ENCODE results near the gene C19orf73.
A peak's percentile ranks its signal among the peaks of the same experiment; 100 is the strongest.
"Not testable (repeated sequence)": the region's sequence is repeated elsewhere in the genome, so short reads cannot be mapped to it uniquely, and the experiment has no call there.

C19orf73 gene

GRCh38 chr19:49103331-49104085 is 15.4 kb downstream of the C19orf73 start:
- FAIRE-seq: no peak

DNA sequence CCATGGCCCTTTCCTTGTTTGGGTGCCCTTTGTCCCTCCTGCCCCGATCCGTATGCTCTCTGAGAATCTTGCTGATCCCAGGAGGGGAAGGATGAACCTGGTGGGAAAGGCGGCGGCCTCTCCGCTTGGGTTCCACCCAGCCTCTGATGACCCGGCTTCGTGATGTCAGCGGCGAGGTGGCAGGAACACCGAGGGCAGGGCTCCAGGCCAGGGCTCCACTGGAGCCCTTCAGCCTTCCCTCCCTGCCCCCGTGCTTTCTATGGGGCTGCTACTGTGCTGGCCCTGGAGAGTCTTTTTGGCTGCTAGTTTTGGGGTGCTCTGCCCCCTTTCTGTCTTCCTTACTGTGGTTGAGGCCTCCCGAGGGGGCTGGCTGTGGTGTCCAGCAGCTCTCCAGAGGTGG is 16.6 kb downstream of the C19orf73 start:
- FAIRE-seq: no peak

More at GRCh38 chr19:49103331-49104085, 15.4 kb downstream of the C19orf73 start:
- no peak for DNase-seq (ENCODE audit: low spot score)

GRCh38 chr19:49101160-49101559 is 17.8 kb downstream of the C19orf73 start:
- no peak for FAIRE-seq
- no peak for DNase-seq (ENCODE audit: low spot score)

More for the DNA sequence above, 16.6 kb downstream of the C19orf73 start:
- no peak for DNase-seq (ENCODE audit: low spot score)

DNA sequence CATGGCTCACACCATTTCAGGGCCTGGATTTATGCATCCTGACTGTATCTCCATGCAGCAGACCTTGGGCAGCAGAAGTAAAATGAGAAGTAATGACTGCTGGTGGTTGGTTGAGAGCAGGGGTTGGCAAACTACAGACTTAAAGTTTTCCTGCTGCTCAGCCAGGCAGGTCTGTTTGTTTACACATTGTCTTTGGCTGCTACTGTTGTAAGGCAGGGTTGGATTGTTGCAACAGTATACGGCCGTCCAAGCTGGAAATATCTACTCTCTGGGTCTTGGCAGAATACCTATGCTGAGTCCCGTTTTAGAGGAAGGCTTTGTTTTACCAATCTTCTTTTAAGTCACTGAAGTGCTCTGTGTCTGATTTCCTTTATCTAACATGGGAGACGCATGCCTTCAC is 20.1 kb downstream of the C19orf73 start:
- DNase-seq (ENCODE audit: low spot score): no peak
- FAIRE-seq: no peak

- FAIRE-seq (no peak), DNase-seq (ENCODE audit: low spot score) (peak; percentile 51)
These were observed 21.3 kb downstream of the C19orf73 start for GRCh38 chr19:49097453-49098288.

DNA sequence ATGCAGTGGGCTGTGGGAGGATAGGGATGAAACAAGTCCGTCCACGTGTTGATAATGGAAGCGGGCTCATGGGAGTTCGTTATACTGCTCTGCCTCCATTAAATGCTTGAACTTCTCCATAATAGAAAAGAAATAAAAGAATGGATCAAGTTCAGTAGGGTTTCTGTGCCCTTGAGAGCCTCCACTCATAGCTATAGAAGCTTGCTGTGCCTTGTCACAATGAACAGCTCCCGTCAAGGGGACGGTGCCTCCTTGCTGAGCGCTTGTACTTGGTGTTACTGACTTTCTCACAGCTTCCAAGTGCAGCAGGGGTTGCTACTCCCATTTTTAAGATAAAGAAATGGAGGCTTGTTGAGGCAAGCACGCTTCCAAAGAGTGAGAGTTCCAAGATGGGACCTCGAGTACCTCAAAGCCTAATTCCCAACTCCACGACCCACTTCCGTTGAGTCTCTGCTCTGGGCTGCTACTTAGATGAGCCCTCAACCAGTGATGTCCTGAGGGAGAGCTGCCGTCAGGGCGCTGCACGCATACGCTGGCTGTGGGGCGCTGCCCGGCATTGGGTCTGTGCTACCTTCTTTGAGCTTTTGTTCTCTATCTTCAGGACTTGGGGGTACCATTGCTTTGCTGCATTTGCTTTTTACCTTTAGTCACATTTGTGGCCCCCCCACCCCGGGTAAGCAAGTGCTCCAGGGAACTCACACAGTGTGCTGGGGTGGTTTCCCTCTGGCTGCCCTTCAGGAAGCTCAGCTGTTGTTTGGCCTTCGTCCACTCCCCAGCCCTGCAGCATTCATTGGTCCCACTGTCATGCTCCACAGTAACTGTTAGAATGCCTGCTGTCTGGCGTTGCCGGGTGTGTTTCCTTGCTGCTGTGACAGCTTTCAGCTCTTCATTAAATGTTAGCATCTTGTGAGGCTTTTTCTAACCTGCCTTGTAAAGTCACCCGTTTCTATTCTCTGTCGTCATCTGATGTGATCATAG is 24.1 kb downstream of the C19orf73 start:
- FAIRE-seq (no peak), DNase-seq (ENCODE audit: low spot score) (no peak)

DNA sequence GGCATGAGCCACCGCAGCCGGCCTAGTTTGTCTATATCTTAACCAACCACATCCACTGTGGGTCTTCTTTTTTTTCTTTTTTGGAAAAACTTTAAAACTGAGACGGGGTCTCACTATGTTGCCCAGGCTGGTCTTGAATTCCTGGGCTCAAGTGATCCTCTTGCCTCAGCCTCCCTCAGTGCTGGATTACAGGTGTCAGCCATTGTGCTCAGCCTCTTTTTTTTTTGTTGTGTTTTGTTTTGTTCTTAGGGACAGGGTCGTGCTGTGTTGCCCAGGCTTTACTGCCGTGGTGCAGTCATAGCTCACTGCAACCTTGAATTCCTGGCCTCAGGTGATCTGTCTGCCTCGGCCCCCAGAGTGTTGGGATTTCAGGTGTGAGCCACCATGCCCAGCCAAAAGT is 26.3 kb downstream of the C19orf73 start:
- DNase-seq (ENCODE audit: low spot score) (no peak), FAIRE-seq (no peak)

GRCh38 chr19:49091391-49092038 is 27.4 kb downstream of the C19orf73 start:
- no peak for FAIRE-seq

DNA sequence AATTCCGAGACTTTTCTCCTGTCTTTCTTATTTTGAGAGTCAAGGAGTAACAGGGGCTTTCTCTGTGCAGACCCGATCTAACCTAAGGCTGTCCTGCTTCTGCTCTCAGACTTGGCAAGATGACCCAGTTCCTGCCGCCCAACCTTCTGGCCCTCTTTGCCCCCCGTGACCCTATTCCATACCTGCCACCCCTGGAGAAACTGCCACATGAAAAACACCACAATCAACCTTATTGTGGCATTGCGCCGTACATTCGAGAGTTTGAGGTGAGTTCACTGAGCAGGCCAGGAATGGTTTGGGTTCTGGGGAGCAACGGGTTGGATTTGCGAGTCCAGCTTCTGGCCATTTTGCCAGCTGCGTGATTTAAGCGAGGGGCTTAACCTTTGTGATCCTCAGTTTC is 32.6 kb downstream of the C19orf73 start:
- FAIRE-seq (no peak), DNase-seq (ENCODE audit: low spot score) (no peak)

More at GRCh38 chr19:49091391-49092038, 27.4 kb downstream of the C19orf73 start:
- DNase-seq (ENCODE audit: low spot score): no peak

DNA sequence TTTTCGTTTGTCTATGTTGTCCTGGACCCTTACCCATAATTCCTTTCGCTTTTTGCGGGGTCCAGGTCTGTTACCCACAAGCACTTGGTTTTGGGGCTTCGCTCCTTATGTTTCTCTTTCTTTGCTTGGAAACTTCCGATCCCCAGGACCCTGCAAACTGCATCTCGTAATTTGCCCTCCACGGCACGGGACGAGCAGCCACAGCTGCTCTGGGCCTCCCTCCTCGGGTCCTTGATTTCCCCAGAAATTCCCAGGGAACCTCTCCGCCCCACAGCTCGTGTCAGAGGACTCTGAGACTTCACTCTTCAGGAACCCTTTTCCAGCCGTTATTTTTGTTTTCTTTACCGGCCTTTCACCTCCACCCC is 33.1 kb downstream of the C19orf73 start:
- DNase-seq (ENCODE audit: low spot score): no peak
- no peak for FAIRE-seq

DNA sequence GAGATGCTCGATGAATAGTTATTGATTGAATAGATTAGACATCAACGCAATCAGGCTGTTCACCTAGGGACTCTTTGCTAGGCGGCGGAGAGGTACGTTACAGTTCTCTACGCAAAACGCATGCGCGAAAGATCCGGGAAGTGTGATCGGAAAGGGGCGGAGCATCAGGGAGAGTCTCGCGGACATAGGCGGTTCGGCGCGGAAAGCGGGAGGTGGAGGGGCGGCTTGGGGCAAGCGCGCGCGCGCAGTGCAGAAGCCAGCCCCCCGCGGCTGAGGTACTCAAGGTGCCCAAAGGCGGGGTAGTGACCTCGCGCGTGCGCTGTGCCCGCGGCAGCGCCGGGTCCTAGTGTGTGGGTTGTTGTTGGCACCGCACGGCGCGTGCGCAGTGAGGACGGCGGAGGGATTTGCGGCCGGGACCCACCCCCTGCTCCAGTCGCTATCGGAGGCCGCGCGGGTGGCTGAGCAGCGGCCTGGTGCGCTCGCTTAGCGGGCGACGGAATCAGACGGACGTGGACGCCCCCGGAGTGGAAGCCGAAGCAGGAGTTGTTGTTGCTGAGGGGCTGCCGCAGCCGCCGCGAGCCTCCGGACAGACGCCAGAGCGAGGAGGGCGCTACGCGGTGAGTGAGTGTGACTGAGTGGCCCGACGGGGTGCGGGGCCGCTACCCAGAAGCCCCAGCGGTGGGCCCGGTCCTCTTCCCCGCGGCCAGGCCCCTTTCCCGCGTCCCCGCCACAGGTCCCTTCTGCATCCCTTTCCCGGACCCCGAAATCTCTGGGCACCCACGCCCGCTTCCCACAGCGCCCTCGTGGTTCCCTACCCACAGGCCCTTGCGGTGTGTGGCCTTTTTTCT is 33.7 kb downstream of the C19orf73 start, which contains the start of gene SNRNP70:
Gene SNRNP70 (plus strand): TSS at position 432 of the 848 bp plus-strand sequence. CDS start 964 bp downstream, outside the sequence.
- FAIRE-seq (peak; percentile 65), DNase-seq (ENCODE audit: low spot score) (peak; percentile 96)

GRCh38 chr19:49084206-49085019 is 34.5 kb downstream of the C19orf73 start:
- FAIRE-seq (no peak), DNase-seq (ENCODE audit: low spot score) (no peak)

GRCh38 chr19:49081273-49081672 is 37.7 kb downstream of the C19orf73 start:
- FAIRE-seq: no peak
- no peak for DNase-seq (ENCODE audit: low spot score)

DNA sequence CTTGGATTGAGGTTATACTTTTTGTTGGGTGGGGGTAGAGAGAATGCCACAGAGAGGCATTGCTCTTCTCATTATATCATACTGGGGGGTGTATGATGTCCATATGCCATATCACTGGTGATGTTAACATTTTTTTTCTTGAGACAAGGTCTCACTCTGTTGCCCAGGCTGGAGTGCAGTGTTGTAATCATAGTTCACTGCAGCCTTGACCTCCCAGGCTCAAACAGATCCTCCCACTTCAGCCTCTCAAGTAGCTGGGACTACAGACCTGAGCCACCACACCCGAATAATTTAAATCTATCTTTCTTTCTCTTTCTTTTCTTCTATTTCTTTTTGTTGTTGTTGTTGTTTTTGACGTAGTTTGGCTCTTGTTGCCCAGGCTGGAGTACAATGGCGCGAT is 38.6 kb downstream of the C19orf73 start:
- FAIRE-seq: no peak
- no peak for DNase-seq (ENCODE audit: low spot score)

DNA sequence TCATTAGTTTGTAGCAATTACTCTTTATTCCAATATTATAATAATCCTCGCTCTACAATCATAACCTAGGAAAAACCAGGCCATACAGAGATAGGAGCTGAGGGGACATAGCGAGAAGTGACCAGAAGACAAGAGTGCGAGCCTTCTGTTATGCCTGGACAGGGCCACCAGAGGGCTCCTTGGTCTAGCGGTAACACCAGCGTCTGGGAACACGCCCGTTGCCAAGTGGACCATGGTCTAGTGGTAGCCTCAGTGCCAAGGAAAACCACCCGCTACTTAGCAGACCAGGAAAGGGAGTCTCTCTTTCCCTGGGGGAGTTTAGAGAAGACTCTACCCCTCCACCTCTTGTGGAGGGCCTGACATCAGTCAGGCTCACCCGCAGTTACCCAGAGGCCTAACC is 44.1 kb downstream of the C19orf73 start:
- DNase-seq (ENCODE audit: low spot score): peak; percentile 23
- not testable (repeated sequence) for FAIRE-seq

- peak; percentile 21 for DNase-seq (ENCODE audit: low spot score)
- FAIRE-seq: no peak
These were observed 45.2 kb downstream of the C19orf73 start for GRCh38 chr19:49073514-49074378.

- DNase-seq (ENCODE audit: low spot score) (no peak), FAIRE-seq (no peak)
These were observed 46.9 kb downstream of the C19orf73 start for GRCh38 chr19:49071860-49072547.

Measured in RCC 7860 (cell line).